T-cell (primary cell): ENCODE data around the gene TCP11L2. TPM values are rescaled to one million over a fixed set of nuclear protein-coding genes. Genes with fewer than 3 reads are reported as not detected.
A peak's percentile ranks its signal among the peaks of the same experiment; 100 is the strongest.
"Not testable (repeated sequence)": the region's sequence is repeated elsewhere in the genome, so short reads cannot be mapped to it uniquely, and the experiment has no call there.

Experiments used
- ATAC-seq, 4 experiments: fragments of 200-7000 bp in 3 of 4; fragments of 150-1000 bp in 1 of 4; cut with Tn5 transposase; replicated peaks in 1 of 4; 1 replicate in 3 of 4; 2 replicates in 1 of 4; pipeline ENCODE4 v1.10.0; 2021; ENCODE audit warnings: moderate library complexity in 3 of 4, mild to moderate bottlenecking in 2 of 4, moderate number of reproducible peaks in 1 of 4
- CTCF ChIA-PET, 2 donors: fragments of 300-600 bp; sonication (Branson Sonifier 250); formaldehyde crosslinking; loops; one replicate each; lab custom pipeline; 2022; ENCODE audit warnings: antibody characterized with exemption in 2 of 2; lab: Charles Lee
- POLR2A ChIA-PET, 2 donors: fragments of 300-600 bp; sonication (Branson Sonifier 250); formaldehyde crosslinking; loops; one replicate each; lab custom pipeline; 2022; ENCODE audit warnings: antibody characterized with exemption in 2 of 2; lab: Charles Lee
- DNase-seq, 35 experiments: peaks; one replicate each; pipeline versions ENCODE4 v3.0.0 to v3.0.0-alpha.2; 2013 to 2023
- H3K27ac ChIP-seq: one replicate; pipeline ENCODE4 v1.5.1; 2013; ENCODE audit warnings: low read length
- H3K27me3 ChIP-seq, 2 experiments: replicated peaks in 1 of 2; 1 replicate in 1 of 2; 2 replicates in 1 of 2; pipeline versions ENCODE4 v1.6.1 to v1.7.0; 2013; ENCODE audit warnings: low read length in 1 of 2, mixed read lengths in 1 of 2; ENCODE audit not compliant: control insufficient read depth in 2 of 2, insufficient read depth in 2 of 2; ENCODE audit errors: extremely low read depth in 1 of 2
- H3K36me3 ChIP-seq, 2 donors: 1 replicate in 1 of 2; 2 replicates in 1 of 2; pipeline versions ENCODE4 v1.6.1 to v1.7.0; 2013; ENCODE audit warnings: low read length in 1 of 2; ENCODE audit not compliant: control insufficient read depth in 2 of 2, insufficient read depth in 1 of 2; ENCODE audit errors: extremely low read depth in 1 of 2
- H3K4me1 ChIP-seq, 2 experiments: 1 replicate in 1 of 2; 2 replicates in 1 of 2; pipeline versions ENCODE4 v1.6.1 to v1.7.0; 2013; ENCODE audit warnings: low read length in 2 of 2, mixed read lengths in 1 of 2; ENCODE audit not compliant: insufficient read depth in 2 of 2, control insufficient read depth in 1 of 2; ENCODE audit errors: extremely low read depth in 1 of 2
- H3K4me3 ChIP-seq, 2 donors: 1 replicate in 1 of 2; 2 replicates in 1 of 2; pipeline versions ENCODE4 v1.5.1 to v1.7.0; 2013; ENCODE audit warnings: mild to moderate bottlenecking in 2 of 2, low read length in 1 of 2, moderate library complexity in 1 of 2; ENCODE audit not compliant: control insufficient read depth in 1 of 2; ENCODE audit errors: extremely low read depth in 1 of 2
- H3K9me3 ChIP-seq: 2 replicates; pipeline ENCODE4 v1.7.0; 2013
- H3K27ac Mint-ChIP-seq, 2 donors: one replicate each; pipeline ENCODE4 v1.8.0; 2020 to 2021; ENCODE audit warnings: mild to moderate bottlenecking in 2 of 2, mixed read lengths in 2 of 2
- H3K27me3 Mint-ChIP-seq, 2 donors: one replicate each; pipeline ENCODE4 v1.8.0; 2021 to 2022; ENCODE audit warnings: mixed read lengths in 2 of 2
- H3K36me3 Mint-ChIP-seq: one replicate; pipeline ENCODE4 v1.8.0; 2021; ENCODE audit warnings: mixed read lengths
- H3K4me1 Mint-ChIP-seq, 3 donors: one replicate each; pipeline ENCODE4 v1.8.0; 2020 to 2022; ENCODE audit warnings: mixed read lengths in 3 of 3, mild to moderate bottlenecking in 1 of 3
- H3K4me3 Mint-ChIP-seq, 3 donors: one replicate each; pipeline ENCODE4 v1.8.0; 2020 to 2022; ENCODE audit warnings: mild to moderate bottlenecking in 3 of 3, mixed read lengths in 3 of 3, moderate library complexity in 3 of 3
- H3K9me3 Mint-ChIP-seq, 3 donors: one replicate each; pipeline ENCODE4 v1.8.0; 2020 to 2022; ENCODE audit warnings: mixed read lengths in 3 of 3
- WGBS: methylation state at CpG from one replicate; pipeline ENCODE4 v1.1.5; 2013; ENCODE audit warnings: missing lambda C conversion rate; ENCODE audit not compliant: insufficient coverage; 5-methylcytosine and 5-hydroxymethylcytosine counted together
- total RNA-seq, 35 experiments: library from RNA in 6 of 35; stranded (reverse) in 6 of 35; fragments of 120-200 nt in 1 of 35; gene quantifications; one replicate each; pipeline versions ENCODE4 v1.2.1 to v1.2.4 and lab custom pipeline; 2013 to 2026

Gene TCP11L2
- total RNA-seq, 5 donors from 2014 or later (not counting 1 experiment from before 2014, with no cell fraction given) = 139 to 213 (median 157) TPM

- ATAC-seq (no peak), DNase-seq (no peak)
- Histone ChIP-seq H3K4me1 (no peaks in the 10 kb centered on the region), H3K4me3 (no peak overlapping the region), H3K36me3 (no peaks in the 10 kb centered on the region), H3K9me3 (peaks cover 9% of the 10 kb centered on the region), H3K27ac (no peak overlapping the region), H3K27me3 (peaks cover 4 to 8% of the 10 kb centered on the region in 2 experiments)
- Mint-ChIP-seq H3K36me3 (no peaks in the 10 kb centered on the region), H3K4me1 (peaks cover 0 to 1% (median 0%) of the 10 kb centered on the region in 3 donors), H3K27ac (no peak overlapping the region), H3K9me3 (peaks cover 0 to 5% (median 4%) of the 10 kb centered on the region in 3 donors), H3K27me3 (peaks cover 11% of the 10 kb centered on the region in 2 donors), H3K4me3 (no peak overlapping the region)
- 100% methylated on average over 1 of the region's 4 CpGs for WGBS
- POLR2A ChIA-PET = interaction anchor here in 1 of 2 donors (0.7 to 1.0 kb wide), 2 partner anchors 20 to 28 kb away, joined by 3 to 4 read pairs; no protein-coding TSS in a partner anchor
- CTCF ChIA-PET = interaction anchor here (0.6 to 2.6 kb wide), 12 partner anchors 13 to 454 kb away, joined by 3 to 22 read pairs (median 5); partner anchors contain the start of genes POLR3B (in 1 of the 2) and TCP11L2 (in 1 of the 2)
Measured at GRCh38 chr12:106281804-106282203, 20.7 kb upstream of the TCP11L2 start.

- POLR2A ChIA-PET = interaction anchor here in 1 of 2 donors (0.7 to 1.0 kb wide), 2 partner anchors 19 to 29 kb away, joined by 3 to 4 read pairs; no protein-coding TSS in a partner anchor
- Mint-ChIP-seq H3K27ac (no peak overlapping the region), H3K4me1 (peaks cover 0 to 1% (median 0%) of the 10 kb centered on the region in 3 donors), H3K9me3 (peaks cover 0 to 5% (median 4%) of the 10 kb centered on the region in 3 donors), H3K27me3 (peaks cover 11% of the 10 kb centered on the region in 2 donors), H3K36me3 (no peaks in the 10 kb centered on the region), H3K4me3 (no peak overlapping the region)
- H3K27ac ChIP-seq = no peak overlapping the region
- WGBS = 41% methylated on average over 4 of the region's 7 CpGs
- DNase-seq = peak in 33 of 35 experiments; percentile 12 to 78 (median 31)
- peaks cover 4 to 9% of the 10 kb centered on the region in 2 experiments for H3K27me3 ChIP-seq
- no peaks in the 10 kb centered on the region for H3K4me1 ChIP-seq
- ATAC-seq = peak; percentile 69 to 75 (median 75)
- no peak overlapping the region for H3K4me3 ChIP-seq
- CTCF ChIA-PET = interaction anchor here (0.6 to 2.6 kb wide), 19 partner anchors 11 to 75 kb away, joined by 3 to 22 read pairs (median 3); partner anchors contain the start of genes POLR3B (in 1 of the 2) and TCP11L2 (in 1 of the 2)
- peaks cover 9% of the 10 kb centered on the region for H3K9me3 ChIP-seq
- H3K36me3 ChIP-seq = no peaks in the 10 kb centered on the region
Measured at GRCh38 chr12:106282457-106283097, 20.0 kb upstream of the TCP11L2 start.

- H3K36me3 ChIP-seq = no peaks in the 10 kb centered on the region
- Mint-ChIP-seq H3K27me3 (peaks cover 11% of the 10 kb centered on the region in 2 donors), H3K4me3 (no peak overlapping the region), H3K9me3 (peaks cover 0 to 5% (median 4%) of the 10 kb centered on the region in 3 donors), H3K27ac (peak overlapping the region in 1 of 2 donors; percentile 2), H3K4me1 (peaks cover 0 to 3% (median 1%) of the 10 kb centered on the region in 3 donors), H3K36me3 (no peaks in the 10 kb centered on the region)
- no peak overlapping the region for H3K4me3 ChIP-seq
- POLR2A ChIA-PET = interaction anchor here in 1 of 2 donors (0.8 kb wide), 1 partner anchor 20 kb away, joined by 3 read pairs; no protein-coding TSS in a partner anchor
- CTCF ChIA-PET = interaction anchor here in 1 of 2 donors (2.6 kb wide), 1 partner anchor 61 kb away, joined by 11 read pairs; no protein-coding TSS in a partner anchor
- DNase-seq = no peak
- WGBS = 44% methylated on average over 10 of the region's 10 CpGs
- H3K27me3 ChIP-seq = peaks cover 4 to 9% of the 10 kb centered on the region in 2 experiments
- no peaks in the 10 kb centered on the region for H3K4me1 ChIP-seq
- H3K27ac ChIP-seq = no peak overlapping the region
- H3K9me3 ChIP-seq = peaks cover 9% of the 10 kb centered on the region
- no peak for ATAC-seq
Measured at GRCh38 chr12:106284358-106285105, 18.0 kb upstream of the TCP11L2 start.

- ChIA-PET POLR2A (no interaction called here), CTCF (interaction anchor here (0.5 to 1.7 kb wide), 2 partner anchors 53 to 59 kb away, joined by 4 to 5 read pairs; no protein-coding TSS in a partner anchor)
- H3K4me1 Mint-ChIP-seq = peaks cover 0 to 3% (median 1%) of the 10 kb centered on the region in 3 donors
- Histone ChIP-seq H3K9me3 (peaks cover 8% of the 10 kb centered on the region), H3K27ac (no peak overlapping the region), H3K36me3 (no peaks in the 10 kb centered on the region), H3K4me1 (no peaks in the 10 kb centered on the region), H3K4me3 (no peak overlapping the region), H3K27me3 (peaks cover 4 to 9% of the 10 kb centered on the region in 2 experiments)
- peaks cover 0 to 5% (median 4%) of the 10 kb centered on the region in 3 donors for H3K9me3 Mint-ChIP-seq
- DNase-seq (no peak), ATAC-seq (no peak)
- 92% methylated on average over 4 of the region's 4 CpGs for WGBS
- H3K4me3 Mint-ChIP-seq = no peak overlapping the region
- H3K27me3 Mint-ChIP-seq = peaks cover 11% of the 10 kb centered on the region in 2 donors
- H3K36me3 Mint-ChIP-seq = no peaks in the 10 kb centered on the region
- no peak overlapping the region for H3K27ac Mint-ChIP-seq
Measured at GRCh38 chr12:106285982-106286381, 16.6 kb upstream of the TCP11L2 start.

GRCh38 chr12:106286576-106287162, 15.9 kb upstream of the TCP11L2 start:
- H3K27me3 ChIP-seq, ATAC-seq, H3K36me3 ChIP-seq, H3K9me3 ChIP-seq, POLR2A ChIA-PET, H3K9me3 Mint-ChIP-seq, H3K4me1 Mint-ChIP-seq, H3K4me3 ChIP-seq, H3K27ac Mint-ChIP-seq, H3K27ac ChIP-seq, H3K36me3 Mint-ChIP-seq, H3K4me1 ChIP-seq, DNase-seq, H3K4me3 Mint-ChIP-seq: not testable (repeated sequence)
- WGBS = 92% methylated on average over 5 of the region's 14 CpGs
- CTCF ChIA-PET = interaction anchor here (0.5 to 1.7 kb wide), 2 partner anchors 54 to 60 kb away, joined by 4 to 5 read pairs; no protein-coding TSS in a partner anchor
- H3K27me3 Mint-ChIP-seq = peaks cover 11% of the 10 kb centered on the region in 2 donors
